HCEC 1CT (cell line): ENCODE measurements around the gene KCNB1.
A peak's percentile ranks its signal among the peaks of the same experiment; 100 is the strongest.

Experiments used
- DNase-seq: peaks from one replicate; pipeline ENCODE4 v3.0.0-alpha.2; 2017

KCNB1 gene

GRCh38 chr20:49466114-49466912 is 16.2 kb downstream of the KCNB1 start:
- DNase-seq, result no peak

GRCh38 chr20:49464556-49464955 is 17.9 kb downstream of the KCNB1 start:
- no peak for DNase-seq

GRCh38 chr20:49462626-49463025 is 19.8 kb downstream of the KCNB1 start:
- DNase-seq, result no peak

GRCh38 chr20:49461894-49462620 is 20.4 kb downstream of the KCNB1 start:
- no peak for DNase-seq

- no peak for DNase-seq
These were observed 21.6 kb downstream of the KCNB1 start for GRCh38 chr20:49460916-49461315.

- DNase-seq, result no peak
These were observed 22.3 kb downstream of the KCNB1 start for GRCh38 chr20:49460131-49460530.

- no peak for DNase-seq
These were observed 22.8 kb downstream of the KCNB1 start for GRCh38 chr20:49459684-49460083.

GRCh38 chr20:49457444-49457843 is 25.0 kb downstream of the KCNB1 start:
- DNase-seq, result no peak

- no peak for DNase-seq
These were observed 25.8 kb downstream of the KCNB1 start for GRCh38 chr20:49456646-49457045.

- DNase-seq, result no peak
These were observed 26.8 kb downstream of the KCNB1 start for GRCh38 chr20:49455691-49456090.

GRCh38 chr20:49452011-49452482 is 30.4 kb downstream of the KCNB1 start:
- peak; percentile 31 for DNase-seq

- no peak for DNase-seq
These were observed 32.2 kb downstream of the KCNB1 start for GRCh38 chr20:49450281-49450721.

GRCh38 chr20:49448917-49449316 is 33.6 kb downstream of the KCNB1 start:
- DNase-seq, result no peak

GRCh38 chr20:49447946-49448809 is 34.3 kb downstream of the KCNB1 start:
- no peak for DNase-seq

GRCh38 chr20:49447364-49447763 is 35.1 kb downstream of the KCNB1 start:
- DNase-seq, result no peak

- peak; percentile 17 for DNase-seq
These were observed 35.7 kb downstream of the KCNB1 start for GRCh38 chr20:49446808-49447207.

- DNase-seq, result no peak
These were observed 36.4 kb downstream of the KCNB1 start for GRCh38 chr20:49446080-49446479.

GRCh38 chr20:49445176-49445575 is 37.3 kb downstream of the KCNB1 start:
- no peak for DNase-seq

GRCh38 chr20:49444553-49444990 is 37.9 kb downstream of the KCNB1 start:
- DNase-seq, result no peak

GRCh38 chr20:49437057-49437456 is 45.4 kb downstream of the KCNB1 start:
- no peak for DNase-seq

GRCh38 chr20:49435639-49436038 is 46.8 kb downstream of the KCNB1 start:
- no peak for DNase-seq

- DNase-seq, result no peak
These were observed 49.1 kb downstream of the KCNB1 start for GRCh38 chr20:49433333-49433732.

GRCh38 chr20:49432550-49432949 is 49.9 kb downstream of the KCNB1 start:
- DNase-seq, result no peak
